ENCODE measurements around the gene HFE. TPM values are rescaled to one million over a fixed set of nuclear protein-coding genes. Genes with fewer than 3 reads are reported as not detected.

HFE gene
- total RNA-seq, 1 donor from 2014 or later: 0.13 TPM

DNA sequence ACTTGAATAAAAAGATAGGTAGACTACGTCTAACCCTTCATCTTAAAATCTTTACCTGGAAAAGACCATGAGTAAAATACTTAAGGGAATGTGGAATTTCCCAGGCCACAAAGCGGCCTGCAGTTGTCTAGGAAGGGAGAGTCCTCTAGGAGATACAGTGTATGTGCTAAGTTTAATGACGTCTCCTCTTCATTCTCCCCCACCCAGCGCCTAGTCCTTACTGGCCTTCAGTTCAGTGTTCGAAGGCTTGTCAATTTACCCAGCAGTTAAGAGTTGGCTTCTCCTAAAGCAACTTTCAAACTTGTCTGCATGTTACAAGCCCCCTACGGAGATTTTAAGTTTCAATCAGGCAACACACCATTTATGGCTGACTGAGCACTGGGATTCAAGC lies 35.2 kb downstream of the HFE start:
- no peak for DNase-seq (ENCODE audit: low spot score)
- peaks cover 43% of the 10 kb centered on the region for H3K4me1 Mint-ChIP-seq (ENCODE audit: low read depth)
- peak overlapping the region; percentile 100 for H3K27ac Mint-ChIP-seq
- intact Hi-C loops (cut with micrococcal nuclease): loop anchor here (1.0 to 5.0 kb wide), 3 partner anchors 8 to 1770 kb away; a partner anchor contains a TSS
- peaks cover 3% of the 10 kb centered on the region for H3K27me3 Mint-ChIP-seq (ENCODE audit: insufficient read depth)
- H3K4me3 Mint-ChIP-seq: peak overlapping the region; percentile 99
- H3K9me3 Mint-ChIP-seq: no peaks in the 10 kb centered on the region
- peaks cover 14% of the 10 kb centered on the region for H3K36me3 Mint-ChIP-seq (ENCODE audit: low read depth)

DNA sequence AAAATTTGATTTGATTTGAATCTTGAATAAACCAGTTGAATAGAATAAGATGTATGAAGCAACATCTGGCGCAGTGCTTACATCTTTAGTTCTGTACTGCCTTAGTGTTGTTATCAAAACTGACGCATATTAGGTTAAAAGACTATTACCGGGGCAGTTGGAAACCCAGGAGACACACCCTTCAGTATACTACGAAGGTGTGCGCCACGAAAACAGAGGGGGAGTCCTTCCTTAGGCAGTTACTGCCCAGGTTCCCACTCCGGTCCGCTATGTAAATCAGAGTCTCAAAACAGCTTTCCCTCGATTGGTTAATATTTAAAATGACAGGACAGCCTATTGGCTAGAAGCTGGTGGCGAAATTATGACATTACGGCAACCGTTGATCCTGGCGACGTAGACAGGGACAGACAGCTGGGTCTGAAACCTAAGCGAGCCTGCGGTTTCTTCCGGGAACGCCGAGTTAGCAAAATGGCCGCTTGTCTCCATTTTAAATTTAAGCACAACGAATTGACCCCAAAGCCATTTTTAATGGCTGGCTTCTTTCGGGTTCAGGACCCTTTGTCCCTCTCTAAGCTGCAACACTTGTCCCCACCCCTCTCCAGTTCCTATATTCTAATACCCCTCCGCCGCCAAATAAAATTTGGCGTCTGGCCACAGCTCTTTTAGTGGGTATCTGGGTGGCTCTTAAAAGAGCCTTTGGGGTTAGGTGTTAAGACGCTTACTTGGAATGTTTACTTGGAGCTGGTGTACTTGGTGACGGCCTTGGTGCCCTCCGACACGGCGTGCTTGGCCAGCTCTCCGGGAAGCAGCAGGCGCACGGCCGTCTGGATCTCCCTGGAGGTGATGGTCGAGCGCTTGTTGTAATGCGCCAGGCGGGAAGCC lies 35.8 kb downstream of the HFE start:
- H3K27ac Mint-ChIP-seq: peak overlapping the region; percentile 100

DNA sequence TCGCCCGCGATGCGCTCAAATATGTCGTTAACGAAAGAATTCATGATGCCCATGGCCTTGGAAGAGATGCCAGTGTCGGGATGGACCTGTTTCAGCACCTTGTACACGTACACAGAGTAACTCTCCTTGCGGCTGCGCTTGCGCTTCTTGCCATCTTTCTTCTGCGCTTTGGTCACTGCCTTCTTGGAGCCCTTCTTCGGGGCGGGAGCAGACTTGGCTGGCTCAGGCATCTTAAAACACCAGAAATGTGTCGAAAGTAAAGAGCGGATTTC lies 36.4 kb downstream of the HFE start:
- intact Hi-C loops (cut with micrococcal nuclease): loop anchor here (1.0 to 5.0 kb wide), 9 partner anchors 19 to 1769 kb away; a partner anchor contains a TSS
- H3K27ac Mint-ChIP-seq: peak overlapping the region; percentile 100
- peaks cover 21% of the 10 kb centered on the region for H3K36me3 Mint-ChIP-seq (ENCODE audit: low read depth)
- peak; percentile 88 for DNase-seq (ENCODE audit: low spot score)
- H3K4me3 Mint-ChIP-seq: peak overlapping the region; percentile 99
- H3K9me3 Mint-ChIP-seq: no peaks in the 10 kb centered on the region
- peaks cover 3% of the 10 kb centered on the region for H3K27me3 Mint-ChIP-seq (ENCODE audit: insufficient read depth)
- peaks cover 55% of the 10 kb centered on the region for H3K4me1 Mint-ChIP-seq (ENCODE audit: low read depth)

More for the DNA sequence above, 35.8 kb downstream of the HFE start:
- H3K4me1 Mint-ChIP-seq (ENCODE audit: low read depth): peaks cover 49% of the 10 kb centered on the region
- peak overlapping the region; percentile 99 for H3K4me3 Mint-ChIP-seq
- H3K9me3 Mint-ChIP-seq: no peaks in the 10 kb centered on the region
- peaks cover 3% of the 10 kb centered on the region for H3K27me3 Mint-ChIP-seq (ENCODE audit: insufficient read depth)
- intact Hi-C loops (cut with micrococcal nuclease): loop anchor here (1.0 to 5.0 kb wide), 10 partner anchors 9 to 1769 kb away; a partner anchor contains a TSS
- DNase-seq (ENCODE audit: low spot score): peak; percentile 86
- H3K36me3 Mint-ChIP-seq (ENCODE audit: low read depth): peaks cover 18% of the 10 kb centered on the region

DNA sequence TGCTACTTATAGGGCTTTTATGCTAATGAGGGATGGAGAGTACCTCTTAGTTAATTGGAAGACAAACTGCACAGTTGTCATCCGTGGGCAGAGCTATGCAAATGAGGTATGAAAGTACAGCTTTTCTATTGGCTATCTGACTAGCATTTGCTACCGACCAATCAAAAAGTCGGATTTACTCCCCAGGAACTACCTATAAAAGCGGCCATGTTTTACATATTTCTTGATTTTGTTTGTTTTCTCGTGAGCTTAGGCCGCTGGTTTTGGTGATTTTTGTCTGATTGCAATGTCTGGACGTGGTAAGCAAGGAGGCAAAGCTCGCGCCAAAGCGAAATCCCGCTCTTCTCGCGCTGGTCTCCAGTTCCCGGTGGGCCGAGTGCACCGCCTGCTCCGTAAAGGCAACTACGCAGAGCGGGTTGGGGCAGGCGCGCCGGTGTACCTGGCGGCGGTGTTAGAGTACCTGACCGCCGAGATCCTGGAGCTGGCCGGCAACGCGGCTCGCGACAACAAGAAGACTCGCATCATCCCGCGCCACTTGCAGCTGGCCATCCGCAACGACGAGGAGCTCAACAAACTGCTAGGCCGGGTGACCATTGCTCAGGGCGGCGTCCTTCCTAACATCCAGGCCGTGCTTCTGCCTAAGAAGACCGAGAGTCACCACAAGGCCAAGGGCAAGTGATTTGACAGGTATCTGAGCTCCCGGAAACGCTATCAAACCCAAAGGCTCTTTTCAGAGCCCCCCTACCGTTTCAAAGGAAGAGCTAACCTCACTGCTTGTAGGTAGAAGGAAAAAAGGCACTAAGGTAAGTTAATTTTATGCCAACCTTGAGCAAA lies 36.9 kb downstream of the HFE start:
- DNase-seq (ENCODE audit: low spot score): peak; percentile 80
- peaks cover 3% of the 10 kb centered on the region for H3K27me3 Mint-ChIP-seq (ENCODE audit: insufficient read depth)
- intact Hi-C loops (cut with micrococcal nuclease): loop anchor here (1.0 to 5.0 kb wide), 14 partner anchors 20 to 1768 kb away; a partner anchor contains a TSS
- H3K36me3 Mint-ChIP-seq (ENCODE audit: low read depth): peaks cover 21% of the 10 kb centered on the region
- no peaks in the 10 kb centered on the region for H3K9me3 Mint-ChIP-seq
- peaks cover 56% of the 10 kb centered on the region for H3K4me1 Mint-ChIP-seq (ENCODE audit: low read depth)
- peak overlapping the region; percentile 99 for H3K4me3 Mint-ChIP-seq
- peak overlapping the region; percentile 100 for H3K27ac Mint-ChIP-seq

DNA sequence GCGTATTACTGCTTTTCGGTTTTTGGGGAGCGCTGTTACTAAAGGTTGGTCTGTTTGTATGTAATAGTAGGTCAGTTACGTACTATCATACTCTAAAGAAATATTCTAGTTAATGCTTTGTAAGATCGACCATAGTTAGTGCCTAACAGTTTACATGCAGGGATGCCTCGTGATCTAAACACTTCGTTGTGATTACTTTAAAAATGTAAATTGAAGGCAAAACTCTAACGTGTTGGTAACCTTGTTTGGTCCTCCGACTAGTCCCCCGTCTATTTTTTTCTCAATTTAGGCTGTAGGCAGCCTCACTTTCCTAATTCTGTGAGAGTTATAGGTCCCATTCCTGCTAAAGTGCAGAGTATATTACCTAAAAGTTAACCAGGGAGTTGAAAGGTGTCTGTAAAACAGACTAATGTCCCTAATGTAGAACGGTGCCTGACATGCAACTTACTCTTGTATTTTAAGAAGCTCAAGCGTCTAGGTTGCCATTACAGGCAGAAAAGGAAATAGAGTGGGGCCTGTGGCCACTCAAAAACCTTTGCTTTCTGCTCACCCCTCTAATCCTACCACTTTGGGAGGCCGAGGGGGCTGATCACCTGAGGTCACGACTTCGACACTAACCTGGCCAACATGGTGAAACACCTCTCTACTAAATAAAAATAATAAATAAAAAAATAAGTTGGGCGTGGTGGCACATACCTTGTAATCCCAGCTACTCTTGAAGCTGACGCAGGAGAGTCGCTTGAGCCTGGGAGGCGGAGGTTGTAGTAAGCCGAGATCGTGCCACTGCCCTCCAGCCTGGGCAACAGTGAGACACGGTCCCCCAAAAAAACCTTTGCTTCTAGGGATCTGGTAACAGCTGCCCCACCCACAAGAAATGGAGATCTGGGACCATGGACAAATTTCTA lies 37.8 kb downstream of the HFE start:
- Mint-ChIP-seq H3K4me3 (peak overlapping the region; percentile 99), H3K27ac (peak overlapping the region; percentile 100), H3K36me3 (ENCODE audit: low read depth) (peaks cover 24% of the 10 kb centered on the region), H3K9me3 (no peaks in the 10 kb centered on the region), H3K27me3 (ENCODE audit: insufficient read depth) (peaks cover 3% of the 10 kb centered on the region), H3K4me1 (ENCODE audit: low read depth) (peaks cover 61% of the 10 kb centered on the region)
- DNase-seq (ENCODE audit: low spot score): peak; percentile 7
- intact Hi-C loops (cut with micrococcal nuclease): loop anchor here (1.0 to 5.0 kb wide), 6 partner anchors 33 to 1767 kb away; a partner anchor contains a TSS

DNA sequence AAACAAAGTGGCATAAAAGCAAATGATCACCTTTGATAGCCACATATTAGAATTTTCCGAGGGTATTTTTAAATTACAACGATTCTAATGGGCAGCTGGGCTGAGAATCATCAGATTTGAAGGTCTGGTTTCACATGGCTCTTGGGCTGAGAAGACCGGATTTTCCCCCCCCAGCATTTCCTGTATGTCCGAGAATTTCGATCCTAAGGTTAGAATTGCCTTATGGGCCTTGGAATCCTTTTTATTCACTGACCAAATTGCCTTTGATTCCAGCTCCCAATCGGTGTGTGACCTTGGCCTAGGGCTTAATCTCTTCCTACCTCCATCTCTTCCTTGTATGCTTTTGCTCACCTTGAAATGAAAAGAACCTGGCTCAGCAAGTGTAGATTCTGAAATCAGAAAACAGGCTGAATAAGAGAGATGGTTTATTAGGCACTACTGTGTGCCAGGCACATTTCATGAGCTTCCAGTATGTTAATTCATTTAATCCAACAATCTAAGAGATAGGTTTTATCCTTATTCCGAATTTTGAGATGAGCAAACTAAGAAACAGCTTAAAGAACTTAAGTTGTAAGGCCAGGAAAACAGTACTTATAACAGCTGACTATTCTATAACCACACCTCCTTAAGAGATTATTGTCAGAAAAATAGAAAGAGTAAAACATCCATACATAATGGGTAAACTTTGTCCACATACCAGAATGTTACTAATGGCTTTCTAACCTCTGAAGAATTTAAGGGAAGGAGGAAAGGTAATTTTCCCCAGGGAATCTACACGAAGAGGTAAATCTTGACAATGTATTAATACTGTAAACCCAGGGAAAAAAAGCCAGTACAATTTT lies 39.4 kb downstream of the HFE start:
- no peak for DNase-seq (ENCODE audit: low spot score)
- intact Hi-C loops (cut with micrococcal nuclease): loop anchor here (1.0 kb wide), 1 partner anchor 26 kb away; no protein-coding TSS in a partner anchor
- Mint-ChIP-seq H3K36me3 (ENCODE audit: low read depth) (peaks cover 28% of the 10 kb centered on the region), H3K4me3 (peak overlapping the region; percentile 99), H3K4me1 (ENCODE audit: low read depth) (peaks cover 60% of the 10 kb centered on the region), H3K27ac (peak overlapping the region; percentile 91), H3K9me3 (no peaks in the 10 kb centered on the region), H3K27me3 (ENCODE audit: insufficient read depth) (peaks cover 3% of the 10 kb centered on the region)

DNA sequence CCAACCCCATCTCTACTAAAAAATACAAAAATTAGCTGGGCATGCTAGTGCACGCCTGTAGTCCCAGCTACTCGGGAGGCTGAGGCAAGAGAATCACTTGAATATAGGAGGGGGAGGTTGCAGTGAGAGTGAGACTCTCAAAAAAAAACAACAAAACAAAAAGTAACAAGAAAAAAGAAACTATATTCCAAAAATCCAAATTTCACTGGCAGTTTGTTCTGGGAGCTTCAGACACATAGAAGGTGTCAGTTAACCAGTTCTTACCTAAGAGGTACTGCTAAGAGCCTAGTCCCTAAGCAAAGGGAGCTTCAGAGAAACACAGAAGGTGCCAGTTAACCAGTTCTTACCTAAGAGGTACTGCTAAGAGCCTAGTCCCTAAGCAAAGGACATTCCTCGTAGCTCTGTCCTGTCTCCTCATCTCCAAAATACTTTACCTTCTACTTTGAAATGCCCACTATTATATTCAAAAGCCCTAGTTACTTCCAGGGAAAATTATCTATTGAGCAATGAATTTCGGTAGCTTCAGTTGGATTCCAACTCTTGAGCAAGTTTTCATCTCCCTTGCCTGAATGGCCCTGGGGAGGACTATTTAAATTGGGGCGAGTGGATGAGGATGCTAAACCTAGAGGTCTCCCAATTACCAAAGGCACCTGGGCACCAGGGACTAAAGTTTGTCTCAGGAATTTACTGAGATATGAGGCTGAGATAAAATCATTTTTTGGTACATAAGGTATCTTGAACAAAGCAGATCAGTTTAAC lies 41.0 kb downstream of the HFE start:
- H3K9me3 Mint-ChIP-seq: no peaks in the 10 kb centered on the region
- peak overlapping the region; percentile 37 for H3K27ac Mint-ChIP-seq
- peak overlapping the region; percentile 99 for H3K4me3 Mint-ChIP-seq
- H3K4me1 Mint-ChIP-seq (ENCODE audit: low read depth): peaks cover 51% of the 10 kb centered on the region
- peaks cover 3% of the 10 kb centered on the region for H3K27me3 Mint-ChIP-seq (ENCODE audit: insufficient read depth)
- no peak for DNase-seq (ENCODE audit: low spot score)
- intact Hi-C loops (cut with micrococcal nuclease): no loop called here
- H3K36me3 Mint-ChIP-seq (ENCODE audit: low read depth): peaks cover 38% of the 10 kb centered on the region

DNA sequence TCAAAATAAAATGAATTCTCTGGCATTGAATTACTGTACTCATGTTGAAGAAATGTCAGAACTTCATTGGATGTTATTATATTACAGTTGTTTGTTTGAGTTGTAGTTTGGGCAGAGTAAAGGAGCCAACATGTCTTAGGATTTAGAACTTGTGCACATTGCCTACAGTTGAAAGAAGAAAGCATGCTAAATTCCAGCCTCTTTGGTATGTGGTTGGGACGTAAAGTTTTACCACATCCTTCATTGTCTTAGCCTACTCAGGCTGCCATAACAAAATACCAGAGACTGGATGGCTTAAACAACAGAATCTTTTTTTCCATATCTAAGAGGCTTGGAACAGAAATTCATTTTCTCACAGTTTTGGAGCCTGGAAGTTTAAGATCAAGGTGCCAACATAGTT lies 42.4 kb downstream of the HFE start:
- DNase-seq (ENCODE audit: low spot score): no peak
- peak overlapping the region; percentile 12 for H3K4me3 Mint-ChIP-seq
- intact Hi-C loops (cut with micrococcal nuclease): no loop called here
- H3K4me1 Mint-ChIP-seq (ENCODE audit: low read depth): peaks cover 45% of the 10 kb centered on the region
- H3K9me3 Mint-ChIP-seq: no peaks in the 10 kb centered on the region
- peak overlapping the region; percentile 8 for H3K27ac Mint-ChIP-seq
- H3K36me3 Mint-ChIP-seq (ENCODE audit: low read depth): peaks cover 45% of the 10 kb centered on the region
- no peaks in the 10 kb centered on the region for H3K27me3 Mint-ChIP-seq (ENCODE audit: insufficient read depth)

DNA sequence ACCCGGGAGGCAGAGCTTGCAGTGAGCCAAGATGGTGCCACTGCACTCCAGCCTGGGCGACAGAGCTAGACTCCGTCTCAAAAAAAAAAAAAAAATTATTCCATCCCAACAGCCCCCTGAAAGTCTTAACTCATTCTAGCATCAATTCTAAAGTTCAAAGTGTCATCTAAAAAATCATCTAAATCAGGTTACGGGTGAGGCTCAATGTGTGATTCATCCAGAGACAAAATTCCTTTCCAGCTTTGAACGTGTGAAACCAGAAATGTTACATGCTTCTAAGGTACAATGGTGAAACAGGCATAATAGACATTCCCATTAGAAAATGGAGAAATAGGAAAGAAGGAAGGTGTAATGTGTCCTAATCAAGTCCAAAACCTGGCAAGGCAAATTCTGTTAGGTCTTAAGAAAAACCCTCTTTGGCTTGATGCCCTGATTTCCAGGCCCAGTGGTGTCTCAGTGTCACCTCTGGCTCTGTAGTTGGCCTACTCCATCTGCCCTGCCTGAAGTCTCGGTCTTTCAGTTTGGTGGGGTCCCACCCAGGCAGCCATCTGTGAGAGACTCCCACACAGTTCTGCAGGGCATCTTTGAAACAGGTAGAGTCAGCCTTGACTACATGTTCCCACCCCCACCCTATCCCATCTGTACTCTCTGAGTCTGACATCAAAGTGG lies 43.5 kb downstream of the HFE start:
- intact Hi-C loops (cut with micrococcal nuclease): no loop called here
- Mint-ChIP-seq H3K27ac (no peak overlapping the region), H3K27me3 (ENCODE audit: insufficient read depth) (no peaks in the 10 kb centered on the region), H3K4me1 (ENCODE audit: low read depth) (peaks cover 41% of the 10 kb centered on the region), H3K4me3 (no peak overlapping the region), H3K36me3 (ENCODE audit: low read depth) (peaks cover 41% of the 10 kb centered on the region), H3K9me3 (no peaks in the 10 kb centered on the region)
- DNase-seq (ENCODE audit: low spot score): no peak

DNA sequence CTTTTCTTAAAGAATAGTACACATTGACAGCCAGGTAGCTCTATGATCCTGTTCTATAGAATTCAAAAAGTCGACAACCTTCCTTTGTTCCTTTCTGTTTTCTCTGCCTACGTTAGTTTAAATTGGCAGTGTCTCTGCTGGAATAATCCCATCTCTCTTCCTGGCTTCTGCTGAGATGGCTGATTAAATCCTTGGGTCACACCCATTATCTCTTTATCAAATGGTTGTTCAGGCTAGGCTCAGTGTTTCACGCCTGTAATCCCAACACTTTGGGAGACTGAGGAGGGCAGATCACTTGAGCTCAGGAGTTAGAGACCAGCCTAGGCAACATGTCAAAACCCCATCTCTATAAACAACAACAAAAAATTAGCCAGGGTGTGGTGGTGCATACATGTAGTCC lies 44.4 kb downstream of the HFE start:
- H3K27me3 Mint-ChIP-seq (ENCODE audit: insufficient read depth): no peaks in the 10 kb centered on the region
- no peak for DNase-seq (ENCODE audit: low spot score)
- no peaks in the 10 kb centered on the region for H3K9me3 Mint-ChIP-seq
- H3K36me3 Mint-ChIP-seq (ENCODE audit: low read depth): peaks cover 39% of the 10 kb centered on the region
- H3K27ac Mint-ChIP-seq: no peak overlapping the region
- no peak overlapping the region for H3K4me3 Mint-ChIP-seq
- intact Hi-C loops (cut with micrococcal nuclease): no loop called here
- peaks cover 34% of the 10 kb centered on the region for H3K4me1 Mint-ChIP-seq (ENCODE audit: low read depth)

DNA sequence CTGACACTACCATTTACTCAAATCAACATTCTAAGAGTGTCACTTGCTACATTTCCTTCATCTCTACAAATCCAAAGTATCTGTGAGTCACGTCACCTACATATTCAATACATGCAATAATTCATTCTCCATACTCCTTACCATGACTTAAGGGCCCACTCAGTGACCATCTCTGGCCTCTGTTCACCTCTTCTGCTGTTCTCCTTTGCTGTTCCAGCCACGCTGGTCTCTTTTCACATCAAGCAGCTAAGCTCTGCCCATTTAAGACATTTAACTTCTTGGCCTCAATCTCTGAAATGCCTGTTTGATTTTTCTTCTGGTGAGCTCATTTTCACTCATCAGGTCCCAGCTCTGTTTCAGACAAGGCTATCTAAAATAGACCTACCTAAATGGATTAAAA lies 46.5 kb downstream of the HFE start:
- no peak for DNase-seq (ENCODE audit: low spot score)
- no peaks in the 10 kb centered on the region for H3K9me3 Mint-ChIP-seq
- H3K4me3 Mint-ChIP-seq: no peak overlapping the region
- no peaks in the 10 kb centered on the region for H3K27me3 Mint-ChIP-seq (ENCODE audit: insufficient read depth)
- no peak overlapping the region for H3K27ac Mint-ChIP-seq
- H3K36me3 Mint-ChIP-seq (ENCODE audit: low read depth): peaks cover 35% of the 10 kb centered on the region
- intact Hi-C loops (cut with micrococcal nuclease): no loop called here
- peaks cover 14% of the 10 kb centered on the region for H3K4me1 Mint-ChIP-seq (ENCODE audit: low read depth)

Data from activated T-helper 1 cell treated with anti-CD3 and anti-CD28 coated beads, Interleukin-12 subunit alpha, Interleukin-12 subunit beta, Interleukin-2, Interleukin-4 antibody, amounts not matched to agents 30 ng/mL and 10 ng/mL and 1 ng/mL, durations not matched to agents 14 hours and 24 hours and 36 hours (primary cell).